A549 (cell line): ENCODE results near the gene PRPF8.
"Not testable (repeated sequence)": the region's sequence is repeated elsewhere in the genome, so short reads cannot be mapped to it uniquely, and the experiment has no call there.

Experiments
- EP300 ChIP-seq, 2 experiments: fragments of >200 bp; sonication (Bioruptor Twin); formaldehyde crosslinking; IDR thresholded peaks; 2 replicates in 1 of 2; 3 replicates in 1 of 2; pipeline ENCODE4 v1.6.1; 2016 to 2017
- MAZ ChIP-seq: fragments of 150-350 bp; IDR thresholded peaks from 2 replicates; pipeline ENCODE4 v1.6.1; 2014; ENCODE audit warnings: antibody characterized with exemption, low read depth, low read length, borderline replicate concordance
- SMC3 ChIP-seq: fragments of >200 bp; sonication (Bioruptor Twin); formaldehyde crosslinking; IDR thresholded peaks from 3 replicates; pipeline ENCODE4 v1.6.1; 2018; ENCODE audit warnings: inconsistent platforms
- TF ChIP-seq, protein P1 (sequence below): fragments of 250-450 bp; sonication (Bioruptor Pico); IDR thresholded peaks from 2 replicates; pipeline ENCODE4 v1.5.0; 2021; ENCODE audit warnings: mild to moderate bottlenecking, moderate library complexity, borderline replicate concordance
- TF ChIP-seq, protein P2 (sequence below): fragments of >200 bp; sonication (Bioruptor Twin); formaldehyde crosslinking; IDR thresholded peaks from 3 replicates; pipeline ENCODE4 v1.5.1; 2016
- TF ChIP-seq, protein P3 (sequence below): fragments of 450-650 bp; IDR thresholded peaks from 2 replicates; pipeline ENCODE4 v1.6.1; 2014; ENCODE audit warnings: antibody characterized with exemption

DNA sequence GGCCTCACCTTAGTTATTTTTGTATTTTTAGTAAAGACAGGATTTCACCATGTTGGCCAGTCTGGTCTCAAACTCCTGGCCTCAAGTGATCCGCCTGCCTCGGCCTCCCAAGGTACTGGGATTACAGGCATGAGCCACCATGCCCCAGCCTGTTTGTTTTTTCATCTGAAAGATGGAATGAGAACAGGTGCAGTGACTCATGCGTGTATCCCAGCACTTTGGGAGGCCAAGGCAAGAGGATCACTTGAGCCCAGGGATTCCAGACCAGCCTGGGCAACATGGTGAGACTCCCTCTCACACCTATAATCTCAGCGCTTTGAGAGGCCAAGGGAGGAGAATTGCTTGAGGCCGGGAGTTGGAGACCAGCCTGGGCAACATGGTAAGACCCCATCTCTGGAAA lies 15.2 kb upstream of the PRPF8 start:
- not testable (repeated sequence) for TF ChIP-seq SMC3; EP300 (IDR thresholded peaks at IDR 0.05); MAZ
- TF ChIP-seq, protein P1, sequence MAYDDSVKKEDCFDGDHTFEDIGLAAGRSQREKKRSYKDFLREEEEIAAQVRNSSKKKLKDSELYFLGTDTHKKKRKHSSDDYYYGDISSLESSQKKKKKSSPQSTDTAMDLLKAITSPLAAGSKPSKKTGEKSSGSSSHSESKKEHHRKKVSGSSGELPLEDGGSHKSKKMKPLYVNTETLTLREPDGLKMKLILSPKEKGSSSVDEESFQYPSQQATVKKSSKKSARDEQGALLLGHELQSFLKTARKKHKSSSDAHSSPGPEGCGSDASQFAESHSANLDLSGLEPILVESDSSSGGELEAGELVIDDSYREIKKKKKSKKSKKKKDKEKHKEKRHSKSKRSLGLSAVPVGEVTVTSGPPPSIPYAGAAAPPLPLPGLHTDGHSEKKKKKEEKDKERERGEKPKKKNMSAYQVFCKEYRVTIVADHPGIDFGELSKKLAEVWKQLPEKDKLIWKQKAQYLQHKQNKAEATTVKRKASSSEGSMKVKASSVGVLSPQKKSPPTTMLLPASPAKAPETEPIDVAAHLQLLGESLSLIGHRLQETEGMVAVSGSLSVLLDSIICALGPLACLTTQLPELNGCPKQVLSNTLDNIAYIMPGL (CRISPR knock-in tag) = not testable (repeated sequence)
- TF ChIP-seq, protein P2, sequence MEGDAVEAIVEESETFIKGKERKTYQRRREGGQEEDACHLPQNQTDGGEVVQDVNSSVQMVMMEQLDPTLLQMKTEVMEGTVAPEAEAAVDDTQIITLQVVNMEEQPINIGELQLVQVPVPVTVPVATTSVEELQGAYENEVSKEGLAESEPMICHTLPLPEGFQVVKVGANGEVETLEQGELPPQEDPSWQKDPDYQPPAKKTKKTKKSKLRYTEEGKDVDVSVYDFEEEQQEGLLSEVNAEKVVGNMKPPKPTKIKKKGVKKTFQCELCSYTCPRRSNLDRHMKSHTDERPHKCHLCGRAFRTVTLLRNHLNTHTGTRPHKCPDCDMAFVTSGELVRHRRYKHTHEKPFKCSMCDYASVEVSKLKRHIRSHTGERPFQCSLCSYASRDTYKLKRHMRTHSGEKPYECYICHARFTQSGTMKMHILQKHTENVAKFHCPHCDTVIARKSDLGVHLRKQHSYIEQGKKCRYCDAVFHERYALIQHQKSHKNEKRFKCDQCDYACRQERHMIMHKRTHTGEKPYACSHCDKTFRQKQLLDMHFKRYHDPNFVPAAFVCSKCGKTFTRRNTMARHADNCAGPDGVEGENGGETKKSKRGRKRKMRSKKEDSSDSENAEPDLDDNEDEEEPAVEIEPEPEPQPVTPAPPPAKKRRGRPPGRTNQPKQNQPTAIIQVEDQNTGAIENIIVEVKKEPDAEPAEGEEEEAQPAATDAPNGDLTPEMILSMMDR = not testable (repeated sequence)
- TF ChIP-seq, protein P3, sequence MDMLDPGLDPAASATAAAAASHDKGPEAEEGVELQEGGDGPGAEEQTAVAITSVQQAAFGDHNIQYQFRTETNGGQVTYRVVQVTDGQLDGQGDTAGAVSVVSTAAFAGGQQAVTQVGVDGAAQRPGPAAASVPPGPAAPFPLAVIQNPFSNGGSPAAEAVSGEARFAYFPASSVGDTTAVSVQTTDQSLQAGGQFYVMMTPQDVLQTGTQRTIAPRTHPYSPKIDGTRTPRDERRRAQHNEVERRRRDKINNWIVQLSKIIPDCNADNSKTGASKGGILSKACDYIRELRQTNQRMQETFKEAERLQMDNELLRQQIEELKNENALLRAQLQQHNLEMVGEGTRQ = not testable (repeated sequence)
